ENCODE data around the gene APEH.

Gene APEH

GRCh38 chr3:49716691-49717210 lies 42.6 kb downstream of the APEH start:
- no peak for DNase-seq (ENCODE audit: low read depth)
- TF ChIP-seq, protein P1, sequence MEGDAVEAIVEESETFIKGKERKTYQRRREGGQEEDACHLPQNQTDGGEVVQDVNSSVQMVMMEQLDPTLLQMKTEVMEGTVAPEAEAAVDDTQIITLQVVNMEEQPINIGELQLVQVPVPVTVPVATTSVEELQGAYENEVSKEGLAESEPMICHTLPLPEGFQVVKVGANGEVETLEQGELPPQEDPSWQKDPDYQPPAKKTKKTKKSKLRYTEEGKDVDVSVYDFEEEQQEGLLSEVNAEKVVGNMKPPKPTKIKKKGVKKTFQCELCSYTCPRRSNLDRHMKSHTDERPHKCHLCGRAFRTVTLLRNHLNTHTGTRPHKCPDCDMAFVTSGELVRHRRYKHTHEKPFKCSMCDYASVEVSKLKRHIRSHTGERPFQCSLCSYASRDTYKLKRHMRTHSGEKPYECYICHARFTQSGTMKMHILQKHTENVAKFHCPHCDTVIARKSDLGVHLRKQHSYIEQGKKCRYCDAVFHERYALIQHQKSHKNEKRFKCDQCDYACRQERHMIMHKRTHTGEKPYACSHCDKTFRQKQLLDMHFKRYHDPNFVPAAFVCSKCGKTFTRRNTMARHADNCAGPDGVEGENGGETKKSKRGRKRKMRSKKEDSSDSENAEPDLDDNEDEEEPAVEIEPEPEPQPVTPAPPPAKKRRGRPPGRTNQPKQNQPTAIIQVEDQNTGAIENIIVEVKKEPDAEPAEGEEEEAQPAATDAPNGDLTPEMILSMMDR (IDR thresholded peaks at IDR 0.05; ENCODE audit: low read depth, low read length, missing control alignments) = no peak
- no peak overlapping the region for H3K4me3 ChIP-seq (ENCODE audit: low read depth, low read length)

DNA sequence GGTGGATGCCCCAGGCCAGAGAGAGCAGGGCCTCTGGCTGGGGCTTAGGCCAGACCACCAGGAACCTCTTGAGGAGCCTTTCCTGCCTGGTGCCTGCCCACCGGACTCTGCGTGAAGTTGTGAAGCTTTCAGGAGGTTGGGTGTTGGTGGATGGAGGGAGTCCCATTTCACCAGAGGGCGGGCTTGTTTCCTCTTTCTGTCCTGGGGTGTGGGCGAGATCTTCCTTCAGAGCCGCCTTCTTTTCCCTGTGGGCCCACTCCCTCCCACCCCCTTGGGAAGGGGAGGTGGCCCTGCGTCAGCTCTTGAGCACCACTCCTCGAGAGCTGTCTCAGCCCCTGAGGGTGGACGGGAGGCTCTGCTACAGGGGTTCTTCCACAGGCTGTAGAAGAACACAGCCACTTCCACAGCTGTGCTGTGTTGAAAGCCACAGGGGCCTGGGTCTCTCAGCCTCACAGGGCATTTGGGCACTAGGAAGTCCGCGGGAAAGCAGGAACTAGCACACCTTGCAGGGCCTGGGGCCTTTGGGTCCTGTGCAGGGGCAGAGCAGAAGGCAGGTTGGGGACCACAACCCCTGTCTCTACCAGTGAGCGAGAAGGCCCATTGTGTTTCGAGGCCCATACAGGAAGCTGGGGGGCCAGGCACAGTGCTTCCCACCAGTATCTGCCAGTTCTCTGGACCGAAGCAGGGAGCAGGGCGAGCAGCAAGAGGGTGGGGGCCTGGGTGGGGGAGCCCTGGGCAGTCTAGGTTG lies 43.2 kb downstream of the APEH start:
- H3K4me3 ChIP-seq (ENCODE audit: low read depth, low read length) = no peak overlapping the region
- no peak for DNase-seq (ENCODE audit: low read depth)

GRCh38 chr3:49717959-49718857 lies 44.1 kb downstream of the APEH start:
- DNase-seq (ENCODE audit: low read depth) = no peak
- H3K4me3 ChIP-seq (ENCODE audit: low read depth, low read length) = no peak overlapping the region
- TF ChIP-seq, protein P1 (IDR thresholded peaks at IDR 0.05; ENCODE audit: low read depth, low read length, missing control alignments) = no peak

More for the DNA sequence above, 43.2 kb downstream of the APEH start:
- TF ChIP-seq, protein P1 (IDR thresholded peaks at IDR 0.05; ENCODE audit: low read depth, low read length, missing control alignments) = no peak

DNA sequence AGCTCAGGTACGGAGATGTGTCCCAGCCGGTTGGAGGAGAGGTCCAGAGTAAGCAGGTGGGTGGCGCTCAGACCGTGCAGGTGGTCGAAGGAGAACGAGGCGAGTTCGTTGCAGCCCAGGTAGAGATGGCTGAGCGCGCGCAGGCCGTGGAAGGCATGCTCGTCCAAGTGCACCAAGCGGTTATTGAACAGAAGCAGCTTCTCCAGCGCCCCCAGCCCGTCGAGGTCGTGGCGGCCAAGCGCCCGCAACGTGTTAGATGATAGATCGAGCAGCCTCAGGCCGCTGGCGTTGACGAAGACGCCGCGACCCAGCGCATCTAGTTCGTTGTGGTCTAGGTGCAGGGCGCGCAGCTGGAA lies 44.7 kb downstream of the APEH start:
- no peak for DNase-seq (ENCODE audit: low read depth)
- TF ChIP-seq, protein P1 (IDR thresholded peaks at IDR 0.05; ENCODE audit: low read depth, low read length, missing control alignments) = no peak
- peak overlapping the region; percentile 48 for H3K4me3 ChIP-seq (ENCODE audit: low read depth, low read length)

DNA sequence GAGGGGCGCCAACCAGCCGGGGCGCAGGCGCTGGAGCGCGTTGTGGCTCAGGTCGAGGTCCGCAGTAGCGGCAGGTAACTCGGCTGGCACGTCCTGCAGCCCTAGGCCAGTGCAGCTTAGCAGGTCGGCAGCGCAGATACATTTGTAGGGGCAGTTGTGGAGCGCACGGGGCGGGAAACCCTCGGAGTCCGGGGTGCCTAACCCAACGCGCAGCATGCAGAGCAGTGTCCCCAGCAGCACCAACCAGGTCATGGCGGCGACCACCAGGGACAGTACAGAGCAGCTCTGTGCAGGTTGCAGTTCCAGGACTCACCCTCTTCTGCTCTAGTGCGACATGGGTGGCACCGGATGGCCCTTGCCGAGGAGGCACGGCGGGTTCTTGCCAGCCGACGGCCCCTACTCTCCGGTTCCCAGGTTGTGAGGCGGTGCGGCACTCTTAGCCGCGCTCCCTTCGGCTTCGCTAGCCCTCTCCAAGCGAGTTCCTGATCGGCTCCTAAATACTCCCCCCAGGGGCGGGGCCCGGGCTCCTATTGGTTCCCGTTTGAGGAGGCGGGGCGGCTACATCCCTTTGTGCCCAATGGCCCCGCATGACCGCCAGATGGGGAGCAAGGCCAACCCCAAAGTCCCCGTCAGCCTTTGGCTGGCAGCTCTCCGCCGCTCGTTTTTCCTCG lies 45.2 kb downstream of the APEH start, which contains the start of gene AMIGO3:
TSS of gene AMIGO3 (minus strand) at position 471 of the 671 bp plus-strand sequence. CDS start at position 252, 219 bp downstream.
- TF ChIP-seq, protein P1 (IDR thresholded peaks at IDR 0.05; ENCODE audit: low read depth, low read length, missing control alignments) = peak; percentile 85
- peak within 1 kb of the TSS; percentile 48 for H3K4me3 ChIP-seq (ENCODE audit: low read depth, low read length)
- DNase-seq (ENCODE audit: low read depth) = peak; percentile 58

GRCh38 chr3:49720855-49721595 lies 46.9 kb downstream of the APEH start:
- no peak overlapping the region for H3K4me3 ChIP-seq (ENCODE audit: low read depth, low read length)
- TF ChIP-seq, protein P1 (IDR thresholded peaks at IDR 0.05; ENCODE audit: low read depth, low read length, missing control alignments) = no peak
- DNase-seq (ENCODE audit: low read depth) = no peak

Data from GM12864 (cell line).